ENCODE data around the gene FAM229A.

Gene FAM229A

GRCh38 chr1:32349211-32349708, 13.0 kb downstream of the FAM229A start:
- DNase-seq (ENCODE audit: low read depth), result no peak
- TF ChIP-seq, protein P1, sequence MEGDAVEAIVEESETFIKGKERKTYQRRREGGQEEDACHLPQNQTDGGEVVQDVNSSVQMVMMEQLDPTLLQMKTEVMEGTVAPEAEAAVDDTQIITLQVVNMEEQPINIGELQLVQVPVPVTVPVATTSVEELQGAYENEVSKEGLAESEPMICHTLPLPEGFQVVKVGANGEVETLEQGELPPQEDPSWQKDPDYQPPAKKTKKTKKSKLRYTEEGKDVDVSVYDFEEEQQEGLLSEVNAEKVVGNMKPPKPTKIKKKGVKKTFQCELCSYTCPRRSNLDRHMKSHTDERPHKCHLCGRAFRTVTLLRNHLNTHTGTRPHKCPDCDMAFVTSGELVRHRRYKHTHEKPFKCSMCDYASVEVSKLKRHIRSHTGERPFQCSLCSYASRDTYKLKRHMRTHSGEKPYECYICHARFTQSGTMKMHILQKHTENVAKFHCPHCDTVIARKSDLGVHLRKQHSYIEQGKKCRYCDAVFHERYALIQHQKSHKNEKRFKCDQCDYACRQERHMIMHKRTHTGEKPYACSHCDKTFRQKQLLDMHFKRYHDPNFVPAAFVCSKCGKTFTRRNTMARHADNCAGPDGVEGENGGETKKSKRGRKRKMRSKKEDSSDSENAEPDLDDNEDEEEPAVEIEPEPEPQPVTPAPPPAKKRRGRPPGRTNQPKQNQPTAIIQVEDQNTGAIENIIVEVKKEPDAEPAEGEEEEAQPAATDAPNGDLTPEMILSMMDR (IDR thresholded peaks at IDR 0.05; ENCODE audit: low read depth, low read length, missing control alignments), result no peak
- no peak overlapping the region for H3K4me3 ChIP-seq (ENCODE audit: low read depth, low read length)

GRCh38 chr1:32346532-32347157, 15.6 kb downstream of the FAM229A start:
- TF ChIP-seq, protein P1 (IDR thresholded peaks at IDR 0.05; ENCODE audit: low read depth, low read length, missing control alignments), result no peak
- DNase-seq (ENCODE audit: low read depth), result no peak
- H3K4me3 ChIP-seq (ENCODE audit: low read depth, low read length), result no peak overlapping the region

- DNase-seq (ENCODE audit: low read depth), result no peak
- H3K4me3 ChIP-seq (ENCODE audit: low read depth, low read length), result no peak overlapping the region
- TF ChIP-seq, protein P1 (IDR thresholded peaks at IDR 0.05; ENCODE audit: low read depth, low read length, missing control alignments), result no peak
Observed at GRCh38 chr1:32345289-32345827, 16.9 kb downstream of the FAM229A start.

- TF ChIP-seq, protein P1 (IDR thresholded peaks at IDR 0.05; ENCODE audit: low read depth, low read length, missing control alignments), result no peak
- no peak overlapping the region for H3K4me3 ChIP-seq (ENCODE audit: low read depth, low read length)
- no peak for DNase-seq (ENCODE audit: low read depth)
Observed at GRCh38 chr1:32342704-32343103, 19.6 kb downstream of the FAM229A start.

DNA sequence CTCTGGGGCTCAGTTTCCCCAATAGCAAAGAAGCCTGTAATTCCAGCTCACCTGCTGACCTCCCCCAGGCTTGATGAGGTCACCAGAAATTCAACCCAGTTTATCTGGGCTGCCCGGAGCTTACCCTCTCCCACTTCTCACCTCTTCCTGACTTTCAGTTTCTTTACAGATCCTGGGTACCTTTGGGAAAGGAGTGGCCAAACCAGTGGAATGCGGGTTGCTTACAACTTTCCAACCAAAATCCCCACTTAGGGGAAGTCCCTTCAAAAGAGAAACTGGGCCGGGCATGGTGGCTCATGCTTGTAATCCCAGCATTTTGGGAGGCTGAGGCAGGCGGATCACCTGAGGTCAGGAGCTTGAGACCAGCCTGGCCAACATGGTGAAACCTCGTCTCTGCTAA, 20.3 kb downstream of the FAM229A start:
- no peak overlapping the region for H3K4me3 ChIP-seq (ENCODE audit: low read depth, low read length)
- DNase-seq (ENCODE audit: low read depth), result no peak
- TF ChIP-seq, protein P1 (IDR thresholded peaks at IDR 0.05; ENCODE audit: low read depth, low read length, missing control alignments), result no peak

DNA sequence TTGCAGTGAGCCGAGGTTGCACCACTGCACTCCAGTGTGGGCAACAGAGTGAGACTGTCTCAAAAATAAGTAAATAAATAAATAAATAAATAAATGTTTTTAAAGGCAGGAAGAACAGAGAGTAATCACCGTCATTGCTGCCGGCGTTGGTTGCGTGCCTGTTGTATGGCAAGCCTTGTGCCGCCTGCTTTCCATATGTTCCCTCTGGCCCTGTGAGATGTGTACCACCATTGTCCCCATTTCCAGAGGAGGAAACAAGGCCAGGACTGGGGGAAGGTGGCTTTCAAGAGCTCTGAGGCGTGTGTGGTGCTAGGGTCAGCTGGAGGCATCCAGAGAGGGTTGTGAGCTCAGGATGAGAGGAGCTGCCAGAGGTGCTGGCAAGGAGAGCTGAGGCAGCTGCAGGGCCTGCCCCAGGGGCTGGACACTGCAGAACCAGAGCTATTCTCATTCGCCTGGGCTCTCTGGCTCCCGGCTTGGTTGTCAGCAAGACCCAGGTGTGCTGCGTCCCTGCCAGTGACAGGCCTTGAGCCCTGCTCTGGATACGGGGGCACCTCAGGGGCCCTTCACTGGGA, 21.0 kb downstream of the FAM229A start:
- DNase-seq (ENCODE audit: low read depth), result no peak
- TF ChIP-seq, protein P1 (IDR thresholded peaks at IDR 0.05; ENCODE audit: low read depth, low read length, missing control alignments), result no peak
- H3K4me3 ChIP-seq (ENCODE audit: low read depth, low read length), result no peak overlapping the region

All from GM12864 (cell line).